Stimulated activated CD8-positive, alpha-beta memory T cell treated with anti-CD3 and anti-CD28 coated beads, Interleukin-7, amount 100 ng/mL, for 24 hours (primary cell): ENCODE results near the gene RITA1.

ENCODE experiments used
- DNase-seq: peaks from one replicate; pipeline ENCODE4 v3.0.0-alpha.2; 2020; ENCODE audit warnings: low read depth

Gene RITA1

GRCh38 chr12:113154351-113154973 lies 31.1 kb upstream of the RITA1 start:
- no peak for DNase-seq

- no peak for DNase-seq
Observed at GRCh38 chr12:113155060-113155459, 30.5 kb upstream of the RITA1 start.

- DNase-seq = no peak
Observed at GRCh38 chr12:113155646-113156045, 29.9 kb upstream of the RITA1 start.

- no peak for DNase-seq
Observed at GRCh38 chr12:113157218-113157859, 28.2 kb upstream of the RITA1 start.

- no peak for DNase-seq
Observed at GRCh38 chr12:113158439-113159203, 26.9 kb upstream of the RITA1 start.

GRCh38 chr12:113159937-113160336 lies 25.6 kb upstream of the RITA1 start:
- no peak for DNase-seq

GRCh38 chr12:113161415-113162016 lies 24.0 kb upstream of the RITA1 start:
- DNase-seq = no peak

GRCh38 chr12:113162102-113163029 lies 23.2 kb upstream of the RITA1 start:
- DNase-seq = no peak

GRCh38 chr12:113163030-113163360 lies 22.5 kb upstream of the RITA1 start:
- no peak for DNase-seq

GRCh38 chr12:113164014-113164413 lies 21.5 kb upstream of the RITA1 start:
- DNase-seq = no peak

GRCh38 chr12:113165521-113166450 lies 19.7 kb upstream of the RITA1 start:
- DNase-seq = no peak

- no peak for DNase-seq
Observed at GRCh38 chr12:113167868-113168267, 17.7 kb upstream of the RITA1 start.

- DNase-seq = no peak
Observed at GRCh38 chr12:113169697-113170096, 15.8 kb upstream of the RITA1 start.

- DNase-seq = no peak
Observed at GRCh38 chr12:113170457-113170856, 15.1 kb upstream of the RITA1 start.

GRCh38 chr12:113170926-113171325 lies 14.6 kb upstream of the RITA1 start:
- DNase-seq = no peak

GRCh38 chr12:113171543-113171942 lies 14.0 kb upstream of the RITA1 start:
- DNase-seq = no peak

- no peak for DNase-seq
Observed at GRCh38 chr12:113172185-113172584, 13.3 kb upstream of the RITA1 start.

GRCh38 chr12:113173081-113173698 lies 12.3 kb upstream of the RITA1 start:
- no peak for DNase-seq

GRCh38 chr12:113174461-113175384 lies 10.8 kb upstream of the RITA1 start:
- DNase-seq = peak; percentile 76
